GM18861 (cell line): ENCODE data around the gene PHLDB1.
"Not testable (repeated sequence)": the region's sequence is repeated elsewhere in the genome, so short reads cannot be mapped to it uniquely, and the experiment has no call there.

Experiments
- ATAC-seq: cut with Tn5 transposase; IDR thresholded peaks from one replicate; pipeline ENCODE4 v1.9.1; 2021; ENCODE audit not compliant: unreplicated experiment

PHLDB1 gene

DNA sequence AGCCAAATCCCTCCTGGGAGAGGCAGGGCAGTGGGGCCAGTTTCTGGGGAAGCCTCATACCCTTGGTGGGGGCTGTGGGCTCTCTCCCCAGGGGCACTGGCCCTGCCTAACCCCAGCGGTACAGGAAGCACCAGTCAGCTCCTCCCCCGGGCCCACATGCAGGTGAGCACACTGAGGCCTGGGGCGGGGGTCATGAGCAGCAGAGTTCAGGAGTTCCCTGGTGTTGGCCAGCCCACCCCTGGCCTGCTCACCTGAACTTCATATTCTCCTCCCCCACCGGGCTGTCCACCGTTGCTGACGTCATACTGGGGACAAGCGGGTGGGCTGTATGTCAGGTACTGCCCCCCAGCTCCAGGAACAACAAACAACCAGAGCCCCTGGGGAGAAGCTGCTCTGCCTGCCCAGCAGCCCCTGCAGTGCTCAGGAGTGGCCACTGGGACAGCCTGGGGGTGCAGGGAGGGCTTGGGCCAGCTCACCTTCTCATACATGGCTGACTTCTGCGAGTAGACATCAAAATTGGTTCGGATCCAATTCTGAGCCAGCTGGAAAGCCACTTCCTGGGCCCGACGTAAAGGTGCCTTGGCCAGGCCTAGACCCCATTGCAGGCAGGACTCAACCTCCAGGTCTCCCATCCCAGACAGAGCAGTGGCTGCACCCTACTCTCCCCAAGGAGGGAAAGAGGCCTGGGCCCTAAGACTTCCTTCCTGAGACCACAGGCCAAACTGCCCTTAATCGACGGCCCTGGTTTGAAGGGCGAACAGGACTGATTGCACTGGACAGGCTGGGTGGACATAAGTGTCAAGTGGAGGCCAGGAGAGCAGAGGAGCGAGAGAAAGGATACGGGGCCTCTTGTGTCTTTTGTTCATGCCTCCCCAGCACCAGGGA is 51.3 kb downstream of the PHLDB1 start:
- ATAC-seq: no peak

DNA sequence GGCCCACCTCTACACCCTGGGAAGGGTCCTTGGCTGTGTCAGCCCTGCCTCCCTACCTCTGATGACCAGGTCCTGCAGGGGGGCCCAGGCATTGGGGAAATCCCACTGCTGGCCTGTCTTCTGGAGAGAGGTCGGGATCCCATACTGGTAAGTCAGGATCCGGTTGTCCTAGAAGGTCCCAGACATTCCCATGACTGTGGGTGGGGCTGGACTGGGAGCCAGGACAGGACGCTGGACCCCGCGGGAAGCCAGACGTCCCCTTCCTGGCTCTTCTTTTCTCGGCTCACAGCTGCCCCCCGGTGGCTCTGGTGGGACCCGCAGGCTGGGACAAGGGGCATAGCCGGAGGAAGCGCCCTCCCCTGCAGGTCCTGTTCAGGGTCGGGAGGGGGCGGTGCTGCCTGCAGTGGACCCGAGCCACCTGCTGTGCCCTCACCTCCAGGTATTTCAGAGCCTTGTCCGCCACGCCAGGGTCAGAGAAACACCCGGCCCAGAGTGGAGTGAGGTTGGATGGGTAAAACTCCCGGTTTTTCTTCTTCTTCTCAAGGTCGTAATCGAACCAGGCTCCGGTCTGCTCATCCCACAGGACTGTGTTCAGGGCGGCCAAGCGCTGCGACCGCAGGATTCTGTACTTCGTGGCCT is 52.0 kb downstream of the PHLDB1 start:
- no peak for ATAC-seq

DNA sequence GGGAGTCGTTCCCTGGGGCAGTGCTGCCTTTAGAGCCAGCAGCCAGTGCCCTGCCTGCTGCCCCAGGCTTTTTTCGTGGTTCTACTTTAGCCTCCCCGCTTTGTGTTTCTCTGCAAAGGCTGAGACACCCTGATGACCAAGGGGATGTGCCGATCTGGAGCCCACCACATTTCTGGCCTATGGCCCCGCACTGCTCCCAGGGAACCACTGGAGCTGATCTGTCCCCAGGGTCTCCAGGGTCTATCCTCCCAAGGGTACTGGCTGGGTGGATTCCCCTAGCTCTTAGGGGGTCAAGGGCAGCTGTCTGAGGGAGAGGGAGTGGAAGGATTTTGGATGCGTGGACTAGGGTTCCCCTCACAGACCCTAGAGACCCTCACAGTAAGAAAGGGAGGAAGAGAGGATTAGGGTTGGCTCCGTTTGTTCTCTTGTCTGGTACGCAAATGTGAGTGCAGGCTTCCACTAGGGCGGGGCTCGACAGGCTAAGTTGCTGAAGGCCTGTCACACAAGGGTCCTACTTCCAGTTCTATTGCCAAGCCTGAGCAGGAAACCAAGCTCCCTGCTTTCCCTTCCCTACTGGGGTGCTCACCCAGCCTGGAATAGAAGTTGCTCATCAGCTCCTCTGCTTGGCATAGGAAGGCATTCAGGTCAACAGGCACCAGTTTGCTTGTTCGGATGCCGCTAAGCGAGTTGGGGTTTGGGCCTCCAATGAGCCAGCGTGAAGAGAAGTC is 52.7 kb downstream of the PHLDB1 start:
- ATAC-seq: no peak

DNA sequence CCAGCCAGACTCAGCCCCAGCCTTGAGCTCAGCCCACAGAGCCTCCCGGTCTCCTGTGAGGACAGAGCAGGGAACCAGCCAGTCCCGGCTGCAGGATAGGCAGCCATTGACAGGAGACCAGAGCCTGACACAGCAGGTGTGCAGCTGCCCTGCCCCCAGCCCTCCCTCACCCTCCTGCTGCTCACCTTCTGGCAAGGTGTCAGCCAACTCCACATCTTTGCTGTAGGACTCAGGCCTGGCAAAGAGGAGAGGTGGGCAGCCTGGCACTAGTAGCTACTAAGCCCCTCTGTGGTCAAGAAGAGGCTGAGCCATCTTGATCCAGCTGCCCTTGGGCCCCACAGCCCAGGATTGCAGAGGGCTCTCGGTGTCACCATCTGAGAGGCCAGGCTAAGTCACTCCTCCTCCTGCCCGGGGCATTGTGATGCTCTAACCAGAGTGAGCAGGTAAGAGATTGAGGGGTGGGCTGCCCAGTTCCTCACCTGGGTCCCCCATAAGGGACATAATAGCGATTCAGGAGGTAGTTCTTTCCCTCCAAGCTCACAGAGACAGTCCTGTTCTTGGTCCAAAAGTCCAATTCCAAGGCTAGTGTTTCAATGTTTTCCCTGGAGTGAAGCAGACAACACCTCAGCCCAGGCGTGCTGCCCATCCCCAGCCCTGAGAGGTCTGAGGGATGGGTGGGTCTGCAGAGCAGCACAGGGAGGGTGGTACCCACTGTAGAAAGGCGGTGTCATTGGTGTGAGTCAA is 53.4 kb downstream of the PHLDB1 start:
- no peak for ATAC-seq

DNA sequence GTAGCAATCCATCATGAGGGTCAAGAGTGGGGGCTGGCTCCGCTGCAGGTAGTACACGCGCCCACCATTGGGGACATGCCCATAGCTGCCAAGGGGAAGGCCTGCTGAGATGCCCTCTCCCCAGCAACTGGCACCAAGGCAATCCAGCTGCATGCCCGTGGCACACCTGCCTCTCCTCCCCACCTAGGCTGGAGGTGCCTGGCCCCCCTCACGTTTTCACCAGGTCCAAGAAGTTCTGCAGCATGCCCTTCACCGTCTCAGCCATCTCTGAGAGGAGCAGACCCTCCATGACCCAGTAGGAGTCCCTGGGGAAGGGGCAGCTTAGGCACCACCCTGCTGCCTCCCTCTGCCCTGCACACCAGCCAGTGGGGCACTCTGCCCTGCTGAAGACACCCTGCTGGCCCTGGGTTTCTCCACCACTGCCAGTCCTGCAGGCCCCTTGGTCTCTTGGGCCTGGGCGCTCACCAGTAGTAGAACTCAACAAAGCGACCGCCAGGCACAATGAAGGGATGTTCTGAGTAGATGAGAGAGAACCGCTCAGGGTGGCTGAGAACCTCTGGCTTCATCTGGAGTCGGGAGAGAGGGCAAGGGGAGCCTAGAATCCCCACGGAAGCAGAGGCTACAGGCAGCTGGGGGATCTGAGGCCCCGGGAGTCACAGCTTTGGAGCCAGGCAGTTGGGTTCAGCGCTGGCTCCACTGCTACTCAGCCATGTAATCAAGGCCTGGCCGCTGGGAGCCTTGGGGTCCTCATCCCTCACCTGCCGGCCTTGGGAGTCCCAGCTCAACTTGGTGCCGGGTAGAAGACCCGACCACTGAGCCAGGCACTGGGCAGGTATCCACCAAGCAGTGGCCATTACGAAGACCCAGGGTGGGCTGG is 54.2 kb downstream of the PHLDB1 start:
- ATAC-seq: no peak

DNA sequence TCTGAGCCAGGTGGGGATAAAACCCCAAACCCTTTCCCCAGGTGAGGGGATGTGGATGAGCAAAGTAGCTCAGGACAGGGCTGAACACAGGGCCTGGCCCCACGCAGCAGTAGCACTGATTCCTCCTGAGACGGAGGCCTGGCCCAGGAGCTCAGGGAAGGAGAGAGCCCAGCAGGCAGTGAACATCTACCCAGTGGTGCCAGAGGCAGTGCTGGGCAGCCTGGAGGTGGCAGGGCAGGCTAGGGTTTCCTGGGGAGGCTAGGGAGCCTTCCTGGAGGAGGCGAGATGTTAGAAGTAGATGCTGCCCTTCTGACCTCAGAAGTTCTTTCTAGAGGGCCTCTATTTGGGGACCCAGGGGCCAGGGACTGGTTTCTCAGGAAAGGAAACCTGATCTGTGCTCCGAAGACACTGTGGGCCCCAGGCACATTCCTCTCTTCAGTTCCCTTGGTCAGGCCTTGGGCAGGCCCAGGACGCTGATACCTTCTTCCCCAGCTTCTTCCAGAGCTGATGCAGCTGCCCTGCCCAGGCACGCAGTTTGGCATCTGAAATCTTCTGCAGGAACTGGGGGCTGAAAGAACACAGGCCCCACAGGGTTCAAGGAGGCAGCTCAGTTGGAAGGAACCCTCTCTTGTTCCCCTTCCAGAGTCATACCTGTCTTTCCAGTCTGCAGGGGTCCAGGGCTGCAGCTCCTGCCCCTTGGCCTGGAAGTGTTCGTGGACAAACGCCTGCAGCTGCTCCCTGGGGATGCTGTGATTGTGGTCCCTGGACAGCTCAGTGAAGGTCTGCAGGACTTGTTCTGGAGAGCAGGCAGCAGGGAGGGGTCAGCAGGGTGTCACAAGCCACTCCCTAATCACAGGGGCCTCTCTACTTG is 55.2 kb downstream of the PHLDB1 start:
- ATAC-seq: no peak

DNA sequence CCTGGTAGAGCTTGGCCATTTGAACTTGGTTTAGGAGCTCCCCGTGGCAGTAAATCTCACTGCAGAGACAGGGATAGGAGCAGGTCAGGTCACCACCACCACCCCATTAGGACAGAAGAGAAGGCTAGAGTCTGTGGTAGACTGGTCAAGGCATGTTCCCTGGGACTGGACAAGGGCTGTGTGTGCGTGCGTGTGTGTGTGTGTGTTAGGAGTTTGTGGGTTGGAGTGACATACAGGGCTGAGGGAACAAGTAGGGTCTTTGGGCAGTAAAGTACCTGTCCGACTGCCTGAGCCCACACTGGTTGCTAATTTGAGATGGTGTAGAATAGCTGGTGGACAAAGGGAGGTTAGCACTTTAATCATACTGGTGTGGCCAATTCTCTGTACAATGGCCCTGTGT is 56.0 kb downstream of the PHLDB1 start:
- no peak for ATAC-seq

DNA sequence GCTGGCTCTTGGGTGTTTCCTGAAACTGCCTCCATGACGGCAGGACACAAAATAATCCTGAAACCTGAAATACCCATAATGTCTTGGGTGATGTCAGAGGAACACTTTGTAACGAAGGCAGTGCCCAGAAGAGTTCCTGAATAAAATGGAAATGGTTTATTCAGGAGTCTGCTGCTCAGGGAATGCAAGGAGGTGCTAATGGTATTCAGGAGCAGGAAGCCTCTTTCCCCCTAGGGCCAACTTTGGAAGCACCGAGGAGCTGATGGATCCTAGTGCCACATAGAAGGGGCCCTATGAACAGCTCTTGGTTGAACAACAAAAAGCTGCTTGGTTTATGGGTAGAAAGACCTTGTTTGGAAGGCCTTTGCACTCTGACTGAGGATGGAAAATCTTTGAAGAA is 56.5 kb downstream of the PHLDB1 start:
- no peak for ATAC-seq

DNA sequence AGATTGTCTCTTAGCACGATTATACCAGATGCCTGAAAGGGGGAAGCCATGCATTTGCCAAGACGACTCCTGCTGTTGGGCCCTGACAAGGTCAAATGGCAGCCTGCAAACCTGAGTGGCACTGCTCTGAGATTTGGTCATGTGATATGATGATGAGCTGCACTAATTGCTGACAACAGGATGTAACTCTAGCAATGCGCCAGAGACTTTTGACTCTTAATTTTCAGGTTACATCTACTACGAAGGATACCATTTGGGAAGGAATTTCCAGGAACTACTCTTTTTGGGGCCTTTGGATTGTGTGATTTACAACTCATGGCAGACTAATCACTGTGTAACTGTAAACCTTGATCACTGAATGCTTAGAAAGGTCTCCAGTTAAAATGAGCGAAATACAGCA is 59.0 kb downstream of the PHLDB1 start:
- no peak for ATAC-seq

DNA sequence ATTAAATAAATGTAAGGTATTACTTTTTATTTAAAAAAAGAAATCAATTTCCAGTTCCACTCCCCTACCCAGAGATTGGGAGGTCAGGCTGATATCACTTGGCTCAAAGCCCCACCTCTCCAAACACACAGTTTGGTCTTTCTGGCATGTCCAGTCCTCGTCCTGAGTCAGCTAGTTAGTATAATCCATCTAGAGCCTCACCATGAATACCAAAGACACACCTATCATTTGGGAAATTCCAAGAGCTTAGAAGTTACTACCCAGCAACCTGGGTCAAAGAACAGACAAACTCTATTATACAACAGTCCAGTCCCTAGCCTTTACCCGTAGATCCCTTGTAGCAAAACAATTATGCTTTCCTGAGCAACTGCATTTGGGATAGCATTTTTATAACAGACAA is 62.6 kb downstream of the PHLDB1 start:
- ATAC-seq: no peak

DNA sequence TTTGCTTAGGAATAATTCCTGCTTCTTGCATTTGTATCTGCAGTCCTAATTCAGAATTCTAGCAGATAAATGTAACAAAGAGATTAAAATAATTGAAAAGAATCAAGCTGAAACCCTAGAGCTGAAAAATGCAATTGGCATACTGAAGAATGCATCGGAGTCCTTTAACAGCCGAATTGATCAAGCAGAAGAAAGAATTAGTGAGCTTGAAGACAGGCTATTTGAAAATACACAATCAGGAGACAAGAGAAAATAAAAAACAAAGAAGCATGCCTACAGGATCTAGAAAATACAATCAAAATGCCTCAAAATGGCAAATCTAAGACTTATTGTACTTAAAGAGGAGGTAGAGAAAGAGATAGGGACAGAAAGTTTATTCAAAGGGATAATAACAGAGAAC is 63.8 kb downstream of the PHLDB1 start:
- no peak for ATAC-seq

DNA sequence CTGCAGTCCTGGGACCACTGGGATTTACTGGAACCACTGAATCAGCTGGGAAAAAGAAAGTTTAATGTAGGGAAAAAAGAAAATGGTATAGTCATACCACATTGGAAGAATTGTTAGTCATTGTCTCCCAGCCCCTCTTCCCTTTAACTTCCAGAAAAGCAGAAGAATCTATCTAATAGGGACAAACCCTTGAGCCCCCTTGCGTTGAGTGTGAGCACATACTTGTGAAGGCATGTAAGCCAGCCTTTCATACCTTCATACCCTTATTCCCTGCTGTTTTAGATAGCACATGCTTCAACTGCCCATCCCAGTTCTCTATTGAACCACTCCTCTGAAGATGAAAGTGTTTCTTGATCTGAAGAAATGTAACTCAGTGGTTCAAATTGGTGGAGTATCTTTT is 65.4 kb downstream of the PHLDB1 start:
- no peak for ATAC-seq

DNA sequence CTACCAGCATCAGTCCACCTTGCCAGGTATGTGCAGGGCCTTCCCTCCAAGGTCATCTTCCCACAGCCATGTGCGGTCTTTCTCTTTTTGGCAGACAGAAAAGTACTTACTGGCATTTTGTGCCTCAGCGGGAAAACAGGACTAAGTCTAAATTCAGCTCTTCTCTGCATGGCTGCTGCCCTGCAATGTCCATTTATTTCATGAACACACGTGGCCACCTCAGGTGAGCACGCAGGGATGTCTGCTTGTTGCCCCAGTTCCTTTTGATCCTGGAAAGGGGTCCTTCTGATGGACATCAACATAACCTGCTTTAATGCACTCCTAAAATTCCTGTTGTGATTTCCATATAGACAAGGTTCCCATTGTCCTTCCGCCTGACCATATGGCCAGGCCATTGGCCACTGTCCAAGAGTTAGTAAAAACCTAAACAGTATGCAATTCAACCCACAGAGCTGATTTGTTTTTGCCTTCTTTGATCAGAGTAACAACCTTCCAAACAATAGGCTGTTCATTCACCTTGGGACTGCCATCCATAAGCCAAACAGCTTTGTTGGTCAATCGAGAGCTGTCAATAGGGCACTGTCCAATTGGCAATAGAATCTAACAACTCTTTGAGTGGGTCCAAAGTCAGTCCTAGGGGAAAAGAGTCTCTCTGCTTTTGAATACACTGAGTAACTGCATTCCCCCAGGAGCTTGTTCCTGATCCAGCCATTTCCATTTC is 66.1 kb downstream of the PHLDB1 start:
- no peak for ATAC-seq

DNA sequence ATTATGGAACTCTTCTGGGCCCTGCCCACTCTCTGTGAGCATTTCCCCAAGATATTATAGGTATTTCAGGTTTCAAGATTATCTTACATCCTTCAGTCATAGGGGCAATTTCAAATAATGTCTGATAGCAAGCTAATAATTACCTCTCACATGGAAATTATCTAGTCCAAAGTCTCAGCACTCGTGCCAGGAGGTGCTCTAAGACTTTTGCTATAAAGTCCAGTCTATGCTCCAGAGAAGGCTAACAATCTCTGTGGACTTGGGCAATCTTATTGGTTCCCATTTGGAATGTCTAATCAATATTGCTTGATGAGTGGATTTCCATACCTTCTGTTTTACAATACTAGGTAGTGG is 66.6 kb downstream of the PHLDB1 start:
- ATAC-seq: no peak

DNA sequence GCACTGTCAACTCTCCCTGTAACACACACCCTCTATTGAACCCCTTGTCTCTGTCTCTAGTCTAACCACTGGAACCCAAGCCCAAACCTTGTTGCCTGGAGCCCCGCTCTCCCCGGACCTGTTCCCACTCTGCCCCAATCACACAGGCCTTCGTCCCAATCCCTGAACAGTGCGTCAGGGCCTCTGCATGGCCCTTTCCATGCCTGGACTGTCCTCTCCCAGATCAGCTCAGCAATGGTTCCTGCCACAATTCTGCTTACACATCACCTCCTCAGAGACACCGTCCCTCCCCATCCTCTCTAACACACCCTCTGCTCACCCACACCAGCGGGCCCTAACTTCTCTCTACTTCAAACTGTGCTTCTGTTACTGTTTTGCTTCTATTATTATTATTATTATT is 70.6 kb downstream of the PHLDB1 start:
- no peak for ATAC-seq

DNA sequence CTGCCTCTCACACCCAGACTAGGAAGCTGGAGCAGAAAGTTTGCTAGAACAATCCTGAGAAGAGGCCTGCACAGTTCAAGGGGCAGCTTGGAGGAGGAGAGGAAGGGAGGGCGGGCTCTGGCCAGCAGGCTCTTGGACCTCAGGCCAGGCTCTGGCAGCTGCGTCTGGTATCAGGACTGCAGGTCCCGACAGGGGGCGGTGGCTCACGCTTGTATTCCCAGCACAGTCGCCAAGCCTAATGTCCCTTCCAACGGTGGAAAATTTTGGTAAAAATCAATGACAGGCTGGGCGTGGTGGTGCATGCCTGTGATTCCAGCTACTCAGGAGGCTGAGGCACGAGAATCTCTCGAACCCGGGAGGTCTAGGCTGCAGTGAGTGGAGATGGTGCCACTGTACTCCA is 71.5 kb downstream of the PHLDB1 start:
- not testable (repeated sequence) for ATAC-seq

DNA sequence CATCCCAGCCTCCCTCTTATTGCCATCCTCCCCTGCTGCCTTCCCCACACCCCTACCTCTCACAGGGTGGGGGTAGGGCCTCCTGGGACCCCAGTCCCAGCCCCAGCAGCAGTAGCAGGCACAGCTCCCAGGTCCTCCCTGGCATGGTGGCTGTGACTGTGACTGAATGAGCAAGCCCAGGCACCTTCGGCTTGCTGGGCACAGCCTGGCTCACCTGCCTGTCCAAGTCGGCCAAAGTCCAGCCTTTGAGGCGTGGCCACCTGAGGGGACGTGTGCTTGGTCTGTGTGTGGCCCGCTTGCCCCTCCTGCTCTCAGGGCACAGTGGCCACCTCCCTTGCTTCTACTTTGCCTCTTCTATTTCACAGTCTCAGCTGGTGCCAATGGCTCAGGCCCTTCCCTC is 72.1 kb downstream of the PHLDB1 start, which contains the start of gene TREH:
Gene TREH (minus strand): TSS at position 168 of the 400 bp plus-strand sequence. CDS start 23 bp downstream, at position 145.
- no peak for ATAC-seq

DNA sequence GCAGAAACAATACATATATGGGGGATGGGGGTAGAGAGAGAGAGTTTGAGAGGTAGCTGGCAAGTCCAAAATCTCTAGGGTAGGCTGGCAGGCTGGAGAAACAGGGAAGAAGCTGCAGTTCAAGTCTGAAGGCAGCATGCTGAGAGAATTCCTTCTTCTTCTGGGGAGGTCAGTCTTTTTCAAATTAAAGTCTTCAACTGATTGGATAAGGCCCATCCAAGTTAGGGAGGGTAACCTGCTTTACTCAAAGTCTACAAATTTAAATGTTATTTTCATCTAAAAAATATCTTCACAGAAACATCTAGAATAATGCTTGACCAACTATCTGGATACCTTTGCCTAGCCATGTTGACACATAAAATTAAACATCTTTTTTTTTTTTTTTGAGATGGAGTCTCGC is 75.0 kb downstream of the PHLDB1 start:
- ATAC-seq: no peak

DNA sequence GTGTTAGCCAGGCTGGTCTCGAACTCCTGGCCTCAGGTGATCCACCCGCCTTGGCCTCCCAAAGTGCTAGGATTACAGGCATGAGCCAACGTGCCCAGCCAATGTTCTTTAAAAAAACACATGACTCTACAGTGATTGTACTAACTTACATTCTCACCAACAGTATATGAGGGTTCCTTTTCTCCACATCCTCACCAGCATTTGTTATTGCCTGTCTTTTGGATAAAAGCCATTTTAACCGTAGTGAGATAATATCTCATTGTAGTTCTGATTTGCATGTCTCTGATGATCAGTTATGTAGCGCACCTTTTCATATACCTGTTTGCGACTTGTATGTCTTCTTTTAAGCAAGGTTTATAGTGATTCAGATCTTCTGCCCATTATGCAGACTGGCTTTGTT is 75.5 kb downstream of the PHLDB1 start:
- not testable (repeated sequence) for ATAC-seq
